ENCODE data around the gene CELF1. TPM values are rescaled to one million over a fixed set of nuclear protein-coding genes. Genes with fewer than 3 reads are reported as not detected.

Gene CELF1
- polyA plus RNA-seq, 1 of the 3 experiments (the other 2 are of a cell fraction): 47.5 TPM

- no peak for TF ChIP-seq RXRA (IDR thresholded peaks at IDR 0.05; ENCODE audit: borderline replicate concordance, low read depth)
- no peak for TF ChIP-seq FOXM1 (IDR thresholded peaks at IDR 0.05; ENCODE audit: low read depth)
- TF ChIP-seq EP300 (IDR thresholded peaks at IDR 0.05; ENCODE audit: borderline replicate concordance in 1 of 2, low read depth in 1 of 2, low read length in 1 of 2): no peak
- TF ChIP-seq MXI1 (IDR thresholded peaks at IDR 0.05; ENCODE audit: low read depth, low read length): no peak
- no peaks in the 10 kb centered on the region for H3K9me3 ChIP-seq
- 82% methylated on average over 6 of the region's 6 CpGs for WGBS (ENCODE audit: low lambda C conversion rate)
- peaks cover 0 to 5% of the 10 kb centered on the region in 2 experiments; a peak in 2 of 4 replicates for H3K4me1 ChIP-seq (ENCODE audit: control insufficient read depth in 1 of 2, insufficient read depth in 2 of 2, low read depth in 1 of 2, low read length in 1 of 2)
- no peak overlapping the region for H3K9ac ChIP-seq
- H3K4me3 ChIP-seq (ENCODE audit: low read depth in 2 of 2, low read length in 1 of 2): no peak overlapping the region
- H4K20me1 ChIP-seq (ENCODE audit: insufficient read depth): peaks cover 20% of the 10 kb centered on the region
- peaks cover 81% of the 10 kb centered on the region for H3K79me2 ChIP-seq (ENCODE audit: insufficient read depth)
- no peak for DNase-seq
- H3F3A ChIP-seq (replicated peaks; ENCODE audit: insufficient read depth): peaks cover 12% of the 10 kb centered on the region
- peaks cover 44 to 50% of the 10 kb centered on the region in 2 experiments for H3K36me3 ChIP-seq (replicated peaks in 1 of 2; ENCODE audit: control insufficient read depth in 1 of 2, insufficient read depth in 2 of 2, low read length in 1 of 2)
- ChIA-PET POLR2A (no interaction called here), CTCF (no interaction called here)
- H2AFZ ChIP-seq (ENCODE audit: low read depth): no peak overlapping the region
- H3K9me2 ChIP-seq: no peaks in the 10 kb centered on the region
- H3K27me3 ChIP-seq (ENCODE audit: insufficient read depth): no peaks in the 10 kb centered on the region
- H3K4me2 ChIP-seq: no peak overlapping the region
- H3K27ac ChIP-seq (ENCODE audit: low read depth in 2 of 2, low read length in 1 of 2): peak overlapping the region in 1 of 2 experiments; percentile 47; a peak in 3 of 4 replicates
These were observed 64.1 kb downstream of the CELF1 start for GRCh38 chr11:47488674-47489394.

GRCh38 chr11:47488111-47488510 is 64.8 kb downstream of the CELF1 start:
- Histone ChIP-seq H3K36me3 (replicated peaks in 1 of 2; ENCODE audit: control insufficient read depth in 1 of 2, insufficient read depth in 2 of 2, low read length in 1 of 2) (peaks cover 48 to 52% of the 10 kb centered on the region in 2 experiments), H2AFZ (ENCODE audit: low read depth) (no peak overlapping the region), H3K27me3 (ENCODE audit: insufficient read depth) (no peaks in the 10 kb centered on the region), H3K4me1 (ENCODE audit: control insufficient read depth in 1 of 2, insufficient read depth in 2 of 2, low read depth in 1 of 2, low read length in 1 of 2) (peaks cover 0 to 5% of the 10 kb centered on the region in 2 experiments; a peak in 2 of 4 replicates), H3K4me2 (no peak overlapping the region), H3K9ac (no peak overlapping the region), H3K79me2 (ENCODE audit: insufficient read depth) (peaks cover 75% of the 10 kb centered on the region), H3K4me3 (ENCODE audit: low read depth in 2 of 2, low read length in 1 of 2) (no peak overlapping the region), H3K27ac (ENCODE audit: low read depth in 2 of 2, low read length in 1 of 2) (peak overlapping the region in 1 of 2 experiments; percentile 47; a peak in 2 of 4 replicates), H3F3A (replicated peaks; ENCODE audit: insufficient read depth) (peaks cover 18% of the 10 kb centered on the region), H3K9me2 (no peaks in the 10 kb centered on the region), H4K20me1 (ENCODE audit: insufficient read depth) (peaks cover 17% of the 10 kb centered on the region), H3K9me3 (no peaks in the 10 kb centered on the region)
- ChIA-PET CTCF (interaction anchor here (0.8 to 1.7 kb wide), 2 partner anchors 11 to 19 kb away, joined by 3 to 8 read pairs; no protein-coding TSS in a partner anchor), POLR2A (interaction anchor here (0.9 kb wide), 1 partner anchor 25 kb away, joined by 3 read pairs; no protein-coding TSS in a partner anchor)
- no peak for DNase-seq
- 91% methylated on average over 3 of the region's 3 CpGs for WGBS (ENCODE audit: low lambda C conversion rate)
- TF ChIP-seq TAF1 (IDR thresholded peaks at IDR 0.05; ENCODE audit: borderline replicate concordance, low read depth, low read length): no peak
- no peak for TF ChIP-seq FOXJ3 (CRISPR knock-in tag; IDR thresholded peaks at IDR 0.05)
- no peak for TF ChIP-seq RCOR1 (IDR thresholded peaks at IDR 0.05; ENCODE audit: low read length)
- no peak for TF ChIP-seq TCF12 (IDR thresholded peaks at IDR 0.05)
- TF ChIP-seq USF1 (IDR thresholded peaks at IDR 0.05; ENCODE audit: borderline replicate concordance, low read depth): no peak
- no peak for TF ChIP-seq EP300 (IDR thresholded peaks at IDR 0.05; ENCODE audit: borderline replicate concordance in 1 of 2, low read depth in 1 of 2, low read length in 1 of 2)
- no peak for TF ChIP-seq FOXM1 (IDR thresholded peaks at IDR 0.05; ENCODE audit: low read depth)
- TF ChIP-seq IRF3 (IDR thresholded peaks at IDR 0.05; ENCODE audit: low read depth, low read length): no peak
- no peak for TF ChIP-seq REST (IDR thresholded peaks at IDR 0.05; ENCODE audit: low read depth, low read length)
- no peak for TF ChIP-seq POLR2AphosphoS5 (IDR thresholded peaks at IDR 0.05; ENCODE audit: low read depth, low read length)
- no peak for TF ChIP-seq ZBTB33 (IDR thresholded peaks at IDR 0.05; ENCODE audit: borderline replicate concordance, low read depth)
